ENCODE results near the gene IL1F10. TPM values are rescaled to one million over a fixed set of nuclear protein-coding genes. Genes with fewer than 3 reads are reported as not detected.

The IL1F10 gene, protein sequence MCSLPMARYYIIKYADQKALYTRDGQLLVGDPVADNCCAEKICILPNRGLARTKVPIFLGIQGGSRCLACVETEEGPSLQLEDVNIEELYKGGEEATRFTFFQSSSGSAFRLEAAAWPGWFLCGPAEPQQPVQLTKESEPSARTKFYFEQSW
- total RNA-seq: not detected

DNA sequence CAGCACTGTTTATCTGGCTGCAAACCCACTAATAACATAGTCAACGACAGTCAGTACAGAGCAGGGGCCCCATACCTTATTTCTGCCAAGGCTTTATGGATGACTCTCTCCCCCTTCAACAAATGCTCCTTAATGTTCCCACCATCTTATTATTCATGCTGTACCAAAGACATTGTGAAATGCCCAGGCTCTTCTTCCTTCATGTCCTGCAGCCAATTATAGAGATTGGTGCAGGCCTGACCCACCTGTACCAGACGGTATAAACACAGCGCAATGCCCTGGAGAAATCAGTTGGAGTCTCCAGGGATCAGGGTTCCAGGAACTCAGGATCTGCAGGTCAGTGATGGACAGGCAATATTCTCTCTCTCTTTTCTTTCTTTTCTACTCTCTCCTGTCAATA, at the start of gene IL1F10:
Gene IL1F10, plus strand, starts transcription at position 290 of the 400 bp plus-strand sequence. CDS start 4,769 bp downstream, outside the sequence.
- CTCF ChIA-PET: interaction anchor here (1.3 kb wide), 1 partner anchor 13 kb away, joined by 4 read pairs; no protein-coding TSS in a partner anchor
- Mint-ChIP-seq H3K27ac (no peak within 1 kb of the TSS), H3K36me3 (ENCODE audit: low read depth) (no peaks in the 10 kb centered on the region), H3K27me3 (ENCODE audit: low read depth) (no peaks in the 10 kb centered on the region), H3K9me3 (no peaks in the 10 kb centered on the region), H3K4me1 (ENCODE audit: low read depth) (no peaks in the 10 kb centered on the region), H3K4me3 (no peak within 1 kb of the TSS)
- no peak for DNase-seq
- intact Hi-C loops (cut with micrococcal nuclease): no loop called here

- Mint-ChIP-seq H3K36me3 (ENCODE audit: low read depth) (no peaks in the 10 kb centered on the region), H3K27ac (no peak overlapping the region), H3K4me3 (no peak overlapping the region), H3K4me1 (ENCODE audit: low read depth) (peaks cover 14% of the 10 kb centered on the region), H3K9me3 (peaks cover 6% of the 10 kb centered on the region), H3K27me3 (ENCODE audit: low read depth) (no peaks in the 10 kb centered on the region)
- CTCF ChIA-PET: interaction anchor here (0.7 kb wide), 1 partner anchor 77 kb away, joined by 3 read pairs; no protein-coding TSS in a partner anchor
- no peak for DNase-seq
- intact Hi-C loops (cut with micrococcal nuclease): no loop called here
Measured at GRCh38 chr2:113018509-113018908, 49.3 kb upstream of the IL1F10 start.

GRCh38 chr2:113021312-113021711, 46.5 kb upstream of the IL1F10 start:
- H3K27me3 Mint-ChIP-seq (ENCODE audit: low read depth): no peaks in the 10 kb centered on the region
- no peak overlapping the region for H3K27ac Mint-ChIP-seq
- CTCF ChIA-PET: no interaction called here
- peaks cover 6% of the 10 kb centered on the region for H3K9me3 Mint-ChIP-seq
- H3K4me1 Mint-ChIP-seq (ENCODE audit: low read depth): peaks cover 4% of the 10 kb centered on the region
- DNase-seq: no peak
- H3K36me3 Mint-ChIP-seq (ENCODE audit: low read depth): no peaks in the 10 kb centered on the region
- no peak overlapping the region for H3K4me3 Mint-ChIP-seq
- intact Hi-C loops (cut with micrococcal nuclease): no loop called here

GRCh38 chr2:113024764-113025163, 43.0 kb upstream of the IL1F10 start:
- Mint-ChIP-seq H3K27me3 (ENCODE audit: low read depth) (no peaks in the 10 kb centered on the region), H3K9me3 (no peaks in the 10 kb centered on the region), H3K27ac (no peak overlapping the region), H3K36me3 (ENCODE audit: low read depth) (no peaks in the 10 kb centered on the region), H3K4me3 (no peak overlapping the region), H3K4me1 (ENCODE audit: low read depth) (no peaks in the 10 kb centered on the region)
- CTCF ChIA-PET: no interaction called here
- intact Hi-C loops (cut with micrococcal nuclease): no loop called here
- no peak for DNase-seq

- DNase-seq: no peak
- intact Hi-C loops (cut with micrococcal nuclease): no loop called here
- H3K4me3 Mint-ChIP-seq: no peak overlapping the region
- H3K27ac Mint-ChIP-seq: no peak overlapping the region
- H3K9me3 Mint-ChIP-seq: no peaks in the 10 kb centered on the region
- H3K4me1 Mint-ChIP-seq (ENCODE audit: low read depth): no peaks in the 10 kb centered on the region
- H3K36me3 Mint-ChIP-seq (ENCODE audit: low read depth): no peaks in the 10 kb centered on the region
- H3K27me3 Mint-ChIP-seq (ENCODE audit: low read depth): no peaks in the 10 kb centered on the region
- CTCF ChIA-PET: no interaction called here
Measured at GRCh38 chr2:113025737-113026136, 42.0 kb upstream of the IL1F10 start.

- H3K4me3 Mint-ChIP-seq: no peak overlapping the region
- no peak overlapping the region for H3K27ac Mint-ChIP-seq
- H3K4me1 Mint-ChIP-seq (ENCODE audit: low read depth): no peaks in the 10 kb centered on the region
- H3K36me3 Mint-ChIP-seq (ENCODE audit: low read depth): no peaks in the 10 kb centered on the region
- no peak for DNase-seq
- intact Hi-C loops (cut with micrococcal nuclease): no loop called here
- no peaks in the 10 kb centered on the region for H3K27me3 Mint-ChIP-seq (ENCODE audit: low read depth)
- no peaks in the 10 kb centered on the region for H3K9me3 Mint-ChIP-seq
- CTCF ChIA-PET: no interaction called here
Measured at GRCh38 chr2:113027691-113028090, 40.1 kb upstream of the IL1F10 start.

DNA sequence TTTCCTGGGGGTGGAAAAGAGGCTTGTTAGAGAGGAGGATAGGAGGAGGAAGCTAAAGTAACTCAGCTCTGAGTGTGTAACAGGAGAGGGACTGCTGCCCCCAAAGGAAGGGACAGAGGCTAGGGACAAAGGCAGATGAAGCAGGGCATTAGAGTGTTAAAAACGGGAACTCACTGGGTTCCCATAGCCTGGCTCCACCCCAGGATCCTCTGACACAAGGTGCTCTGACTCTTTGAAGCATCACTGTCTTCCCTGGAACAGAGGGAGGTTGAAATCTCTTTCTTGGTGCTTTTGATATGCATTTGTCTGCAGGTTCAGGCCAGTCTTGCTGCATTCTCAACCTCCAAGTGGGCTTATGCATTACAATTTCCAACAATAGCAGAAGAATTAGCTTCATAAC, 39.7 kb upstream of the IL1F10 start:
- intact Hi-C loops (cut with micrococcal nuclease): no loop called here
- Mint-ChIP-seq H3K27me3 (ENCODE audit: low read depth) (no peaks in the 10 kb centered on the region), H3K9me3 (no peaks in the 10 kb centered on the region), H3K36me3 (ENCODE audit: low read depth) (no peaks in the 10 kb centered on the region), H3K4me3 (no peak overlapping the region), H3K27ac (no peak overlapping the region), H3K4me1 (ENCODE audit: low read depth) (no peaks in the 10 kb centered on the region)
- no peak for DNase-seq
- CTCF ChIA-PET: no interaction called here

- no peak overlapping the region for H3K27ac Mint-ChIP-seq
- no peak for DNase-seq
- intact Hi-C loops (cut with micrococcal nuclease): no loop called here
- H3K9me3 Mint-ChIP-seq: no peaks in the 10 kb centered on the region
- CTCF ChIA-PET: interaction anchor here (1.0 kb wide), 1 partner anchor 10 kb away, joined by 4 read pairs; no protein-coding TSS in a partner anchor
- H3K4me3 Mint-ChIP-seq: no peak overlapping the region
- no peaks in the 10 kb centered on the region for H3K36me3 Mint-ChIP-seq (ENCODE audit: low read depth)
- H3K27me3 Mint-ChIP-seq (ENCODE audit: low read depth): no peaks in the 10 kb centered on the region
- no peaks in the 10 kb centered on the region for H3K4me1 Mint-ChIP-seq (ENCODE audit: low read depth)
Measured at GRCh38 chr2:113032737-113033136, 35.0 kb upstream of the IL1F10 start.

DNA sequence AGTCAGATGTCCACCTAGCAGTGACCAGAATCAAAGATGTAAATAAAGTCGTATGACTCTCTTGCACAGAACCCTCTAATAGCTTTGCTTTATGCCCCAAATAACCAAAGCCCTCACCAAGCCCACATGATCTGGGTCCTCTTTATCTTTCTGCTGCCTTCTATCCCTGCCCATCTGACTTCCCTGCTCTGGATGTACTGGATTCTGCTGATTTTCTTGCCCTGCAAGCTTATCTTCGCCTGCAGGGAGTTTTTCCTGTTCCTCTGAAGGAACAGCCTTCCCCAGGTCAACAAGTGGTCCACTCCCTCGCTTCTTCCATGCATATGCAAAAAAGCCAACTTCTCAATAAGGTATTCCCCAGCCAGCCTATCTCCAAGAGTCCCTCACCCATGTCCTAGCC, 33.8 kb upstream of the IL1F10 start:
- CTCF ChIA-PET: no interaction called here

GRCh38 chr2:113036763-113037162, 31.0 kb upstream of the IL1F10 start:
- intact Hi-C loops (cut with micrococcal nuclease): no loop called here
- Mint-ChIP-seq H3K4me3 (no peak overlapping the region), H3K27me3 (ENCODE audit: low read depth) (no peaks in the 10 kb centered on the region), H3K36me3 (ENCODE audit: low read depth) (no peaks in the 10 kb centered on the region), H3K4me1 (ENCODE audit: low read depth) (no peaks in the 10 kb centered on the region), H3K27ac (no peak overlapping the region), H3K9me3 (no peaks in the 10 kb centered on the region)
- DNase-seq: no peak
- CTCF ChIA-PET: no interaction called here

More for the DNA sequence above, 33.8 kb upstream of the IL1F10 start:
- H3K27me3 Mint-ChIP-seq (ENCODE audit: low read depth): no peaks in the 10 kb centered on the region
- H3K4me1 Mint-ChIP-seq (ENCODE audit: low read depth): no peaks in the 10 kb centered on the region
- H3K36me3 Mint-ChIP-seq (ENCODE audit: low read depth): no peaks in the 10 kb centered on the region
- H3K4me3 Mint-ChIP-seq: no peak overlapping the region
- intact Hi-C loops (cut with micrococcal nuclease): no loop called here
- no peaks in the 10 kb centered on the region for H3K9me3 Mint-ChIP-seq
- no peak for DNase-seq
- no peak overlapping the region for H3K27ac Mint-ChIP-seq

- CTCF ChIA-PET: no interaction called here
- Mint-ChIP-seq H3K4me3 (no peak overlapping the region), H3K27ac (no peak overlapping the region), H3K27me3 (ENCODE audit: low read depth) (no peaks in the 10 kb centered on the region), H3K4me1 (ENCODE audit: low read depth) (no peaks in the 10 kb centered on the region), H3K9me3 (peaks cover 2% of the 10 kb centered on the region), H3K36me3 (ENCODE audit: low read depth) (no peaks in the 10 kb centered on the region)
- intact Hi-C loops (cut with micrococcal nuclease): no loop called here
- no peak for DNase-seq
Measured at GRCh38 chr2:113038291-113038690, 29.5 kb upstream of the IL1F10 start.

DNA sequence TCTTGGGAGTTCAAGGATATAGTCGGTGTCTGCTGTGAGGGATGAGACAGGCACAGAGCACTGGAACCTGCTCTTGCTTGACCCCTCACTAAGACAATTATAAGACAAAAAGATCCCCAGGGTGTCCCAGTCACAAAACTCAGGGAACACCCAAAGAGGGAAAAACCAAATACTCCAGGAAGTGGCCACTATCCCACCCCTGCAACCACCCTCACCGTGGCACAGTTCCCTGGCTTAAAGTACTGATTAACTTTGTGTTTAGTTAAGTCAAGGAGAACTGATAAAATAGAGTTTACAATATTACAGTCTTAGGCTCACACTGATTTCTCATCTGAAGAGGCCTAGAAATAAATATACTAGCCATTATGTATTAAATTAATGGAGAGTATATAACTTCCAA, 28.6 kb upstream of the IL1F10 start:
- intact Hi-C loops (cut with micrococcal nuclease): no loop called here
- no peaks in the 10 kb centered on the region for H3K36me3 Mint-ChIP-seq (ENCODE audit: low read depth)
- DNase-seq: no peak
- no peak overlapping the region for H3K27ac Mint-ChIP-seq
- peaks cover 2% of the 10 kb centered on the region for H3K9me3 Mint-ChIP-seq
- no peaks in the 10 kb centered on the region for H3K27me3 Mint-ChIP-seq (ENCODE audit: low read depth)
- H3K4me1 Mint-ChIP-seq (ENCODE audit: low read depth): no peaks in the 10 kb centered on the region
- no peak overlapping the region for H3K4me3 Mint-ChIP-seq
- CTCF ChIA-PET: no interaction called here

DNA sequence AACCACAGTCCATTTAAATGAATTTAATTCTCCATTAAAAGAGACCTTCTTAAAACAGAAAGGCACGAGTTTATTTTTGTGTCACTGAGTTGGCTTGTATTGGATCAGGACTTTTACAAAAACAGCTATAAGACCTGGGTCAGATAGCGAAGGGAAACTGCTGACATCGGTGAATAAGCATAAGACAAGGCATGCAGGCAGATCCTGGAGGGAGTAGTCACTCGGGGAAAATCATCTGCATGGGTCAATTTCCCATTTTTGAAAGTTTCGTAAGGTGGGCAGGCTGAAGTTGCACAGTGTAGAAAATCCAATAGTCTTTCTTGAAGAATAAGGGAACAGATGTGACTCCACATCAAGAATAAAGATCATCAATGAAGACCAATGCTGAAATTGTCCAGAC, 28.1 kb upstream of the IL1F10 start:
- intact Hi-C loops (cut with micrococcal nuclease): no loop called here
- DNase-seq: no peak
- H3K27ac Mint-ChIP-seq: no peak overlapping the region

More for the DNA sequence above, 28.1 kb upstream of the IL1F10 start:
- no peaks in the 10 kb centered on the region for H3K4me1 Mint-ChIP-seq (ENCODE audit: low read depth)
- H3K27me3 Mint-ChIP-seq (ENCODE audit: low read depth): no peaks in the 10 kb centered on the region
- H3K4me3 Mint-ChIP-seq: no peak overlapping the region
- CTCF ChIA-PET: no interaction called here
- H3K36me3 Mint-ChIP-seq (ENCODE audit: low read depth): no peaks in the 10 kb centered on the region
- peaks cover 2% of the 10 kb centered on the region for H3K9me3 Mint-ChIP-seq
